HepG2 (cell line): ENCODE results near the gene TM9SF4. TPM values are rescaled to one million over a fixed set of nuclear protein-coding genes. Genes with fewer than 3 reads are reported as not detected.

Source experiments
- ATAC-seq: fragments of 200-7000 bp; cut with Tn5 transposase; 3 replicates; pipeline ENCODE4 v1.9.1; 2020; ENCODE audit warnings: mild to moderate bottlenecking, moderate library complexity
- BruUV-seq: library from RNA; stranded (reverse); fragments of 400-500 nt; replicated peaks from 2 replicates; lab custom pipeline; 2021; lab: Mats Ljungman, UMichigan
- CTCF ChIA-PET: fragments of 300-600 bp; formaldehyde crosslinking; extraction: SDS; loops from one replicate; lab custom pipeline; 2021; ENCODE audit warnings: low total read pairs, inconsistent platforms, low intra/inter-chr PET ratio; lab: Yijun Ruan, JAX
- POLR2A ChIA-PET: fragments of 350-600 bp; sonication (Branson Sonifier 250); formaldehyde crosslinking; loops from one replicate; lab custom pipeline; 2020; ENCODE audit warnings: antibody characterized with exemption, inconsistent platforms; lab: Yijun Ruan, JAX
- DNase-seq: peaks from one replicate; pipeline ENCODE4 v3.0.0-alpha.2; 2015; ENCODE audit warnings: low spot score
- FAIRE-seq: peaks from 3 replicates; lab custom pipeline; 2011; peaks lifted over from hg19 to GRCh38; lab: Jason Lieb, UNC
- H2AFZ ChIP-seq: one replicate; pipeline ENCODE4 v1.6.1; 2011; ENCODE audit warnings: low read length, inconsistent platforms
- H3K27ac ChIP-seq: fragments of 300-600 bp; 3 replicates; pipeline ENCODE4 v1.8.0; 2011; ENCODE audit warnings: mixed run types, mild to moderate bottlenecking, mixed read lengths, low read length, inconsistent platforms; ENCODE audit not compliant: insufficient read depth; ENCODE audit errors: extremely low read length
- H3K27me3 ChIP-seq, 2 experiments: fragments of 200-600 bp in 1 of 2; 2 replicates in 1 of 2; 3 replicates in 1 of 2; pipeline versions ENCODE4 v1.6.0 to v1.8.0; 2011; ENCODE audit warnings: low read length in 2 of 2, mild to moderate bottlenecking in 2 of 2, moderate library complexity in 2 of 2, inconsistent platforms in 1 of 2; ENCODE audit not compliant: insufficient read depth in 2 of 2, control insufficient read depth in 1 of 2
- H3K36me3 ChIP-seq, 2 experiments: fragments of 200-600 bp in 1 of 2; replicated peaks in 1 of 2; 2 replicates in 1 of 2; 3 replicates in 1 of 2; pipeline versions ENCODE4 v1.5.1 to v1.8.0; 2011; ENCODE audit warnings: low read length in 2 of 2, inconsistent platforms in 1 of 2; ENCODE audit not compliant: insufficient read depth in 2 of 2, control insufficient read depth in 1 of 2
- H3K4me1 ChIP-seq: 2 replicates; pipeline ENCODE4 v1.5.1; 2012; ENCODE audit warnings: low read length, inconsistent platforms; ENCODE audit not compliant: insufficient read depth
- H3K4me2 ChIP-seq: 2 replicates; pipeline ENCODE4 v1.6.0; 2011; ENCODE audit warnings: low read depth, low read length, inconsistent platforms
- H3K4me3 ChIP-seq, 3 experiments: fragments of 200-600 bp in 1 of 3; sonication (generic), shearing (Covaris generic) in 1 of 3; replicated peaks in 1 of 3; 2 replicates each; pipeline ENCODE4 v1.5.1; 2011 to 2016; ENCODE audit warnings: low read length in 3 of 3, inconsistent platforms in 2 of 3, low read depth in 2 of 3, mild to moderate bottlenecking in 2 of 3, control low read depth in 1 of 3, mixed read lengths in 1 of 3; ENCODE audit not compliant: insufficient read depth in 1 of 3
- H3K79me2 ChIP-seq: one replicate; pipeline ENCODE4 v1.6.1; 2011; ENCODE audit warnings: low read length, inconsistent platforms; ENCODE audit not compliant: insufficient read depth
- H3K9ac ChIP-seq: 2 replicates; pipeline ENCODE4 v1.6.0; 2011; ENCODE audit warnings: mild to moderate bottlenecking, low read depth, low read length, inconsistent platforms; ENCODE audit not compliant: insufficient read depth
- H3K9me3 ChIP-seq: 2 replicates; pipeline ENCODE4 v1.5.1; 2012; ENCODE audit warnings: mild to moderate bottlenecking, low read length
- H4K20me1 ChIP-seq: 2 replicates; pipeline ENCODE4 v1.6.0; 2011; ENCODE audit warnings: inconsistent platforms, mild to moderate bottlenecking, low read length, moderate library complexity; ENCODE audit not compliant: insufficient read depth
- FLYWCH1 ChIP-seq: sonication (generic); formaldehyde crosslinking; IDR thresholded peaks from 2 replicates; pipeline ENCODE4 v1.8.1; 2023; ENCODE audit warnings: mild to moderate bottlenecking, missing genetic modification reagents
- HES4 ChIP-seq: sonication (generic); formaldehyde crosslinking; IDR thresholded peaks from 2 replicates; pipeline ENCODE4 v1.9.0; 2021; ENCODE audit warnings: mild to moderate bottlenecking, missing genetic modification reagents, borderline replicate concordance
- IRX3 ChIP-seq: sonication (generic); formaldehyde crosslinking; IDR thresholded peaks from 2 replicates; pipeline ENCODE4 v1.8.1; 2023; ENCODE audit warnings: mild to moderate bottlenecking, low read depth, missing genetic modification reagents, borderline replicate concordance
- KDM2A ChIP-seq: sonication (generic); formaldehyde crosslinking; IDR thresholded peaks from 2 replicates; pipeline ENCODE4 v1.4.0; 2020; ENCODE audit warnings: low read depth, missing genetic modification reagents, borderline replicate concordance
- KDM4B ChIP-seq: sonication (generic); formaldehyde crosslinking; IDR thresholded peaks from 2 replicates; pipeline ENCODE4 v1.4.0; 2020; ENCODE audit warnings: missing genetic modification reagents
- PHF8 ChIP-seq: sonication (generic); formaldehyde crosslinking; IDR thresholded peaks from 2 replicates; pipeline ENCODE4 v1.5.0; 2020; ENCODE audit warnings: missing genetic modification reagents
- POLR2G ChIP-seq: fragments of 200-400 bp; formaldehyde crosslinking; IDR thresholded peaks from 2 replicates; pipeline ENCODE4 v1.6.1; 2018; ENCODE audit warnings: mild to moderate bottlenecking, low read depth, low read length, moderate library complexity
- WGBS: methylation state at CpG from one replicate; pipeline ENCODE4 v1.1.6; 2017; ENCODE audit warnings: low lambda C conversion rate; 5-methylcytosine and 5-hydroxymethylcytosine counted together
- in situ Hi-C: cut with HindIII; loops from 2 replicates; pipeline ENCODE4 v1.10.0; 2017; ENCODE audit warnings: low pct_unique_long_range_greater_than_20kb; ENCODE audit not compliant: extremely low pct_ligation_motif_present
- intact Hi-C: fragments of 100-400 bp; cut with micrococcal nuclease; formaldehyde crosslinking; loops from one replicate; pipeline ENCODE4 v1.10.0; 2022; ENCODE audit not compliant: unreplicated experiment
- polyA plus RNA-seq, 8 experiments: library from polyadenylated mRNA; depleted of rRNA in 3 of 8; stranded (reverse) in 7 of 8; unstranded in 1 of 8; fragments of >200 nt; fragmentation: Illumina TruSeq in 4 of 8; extraction: Trizol in 4 of 8; gene quantifications; 2 replicates each; pipeline versions ENCODE4 v1.2.1 to v1.2.3, GENCODE V29; 2011 to 2016; ENCODE audit warnings: low read depth in 4 of 8, missing spikeins in 1 of 8, mixed read lengths in 1 of 8; ENCODE audit not compliant: insufficient read depth in 1 of 8
- total RNA-seq, 5 experiments: library from RNA; depleted of rRNA; stranded (reverse); fragments of >200 nt; fragmentation: Illumina TruSeq; extraction: Trizol; gene quantifications; 2 replicates each; pipeline ENCODE4 v1.2.3, GENCODE V29; 2016; ENCODE audit warnings: low read depth in 1 of 5
- TF ChIP-seq, protein P1 (sequence below): sonication (generic); formaldehyde crosslinking; IDR thresholded peaks from 2 replicates; pipeline ENCODE4 v1.9.0; 2021; ENCODE audit warnings: missing genetic modification reagents, borderline replicate concordance
- TF ChIP-seq, protein P2 (sequence below): sonication (generic); formaldehyde crosslinking; IDR thresholded peaks from 2 replicates; pipeline ENCODE4 v1.4.0; 2020; ENCODE audit warnings: missing genetic modification reagents
- TF ChIP-seq, protein P3 (sequence below): sonication (generic); formaldehyde crosslinking; IDR thresholded peaks from 2 replicates; pipeline ENCODE4 v1.8.0; 2023; ENCODE audit warnings: mild to moderate bottlenecking, missing genetic modification reagents

The TM9SF4 gene
- total and polyA plus RNA-seq, 2 of the 13 experiments (the other 11 are each of a cell fraction or from before 2014, with no cell fraction given), result 53.5 to 171 TPM

DNA sequence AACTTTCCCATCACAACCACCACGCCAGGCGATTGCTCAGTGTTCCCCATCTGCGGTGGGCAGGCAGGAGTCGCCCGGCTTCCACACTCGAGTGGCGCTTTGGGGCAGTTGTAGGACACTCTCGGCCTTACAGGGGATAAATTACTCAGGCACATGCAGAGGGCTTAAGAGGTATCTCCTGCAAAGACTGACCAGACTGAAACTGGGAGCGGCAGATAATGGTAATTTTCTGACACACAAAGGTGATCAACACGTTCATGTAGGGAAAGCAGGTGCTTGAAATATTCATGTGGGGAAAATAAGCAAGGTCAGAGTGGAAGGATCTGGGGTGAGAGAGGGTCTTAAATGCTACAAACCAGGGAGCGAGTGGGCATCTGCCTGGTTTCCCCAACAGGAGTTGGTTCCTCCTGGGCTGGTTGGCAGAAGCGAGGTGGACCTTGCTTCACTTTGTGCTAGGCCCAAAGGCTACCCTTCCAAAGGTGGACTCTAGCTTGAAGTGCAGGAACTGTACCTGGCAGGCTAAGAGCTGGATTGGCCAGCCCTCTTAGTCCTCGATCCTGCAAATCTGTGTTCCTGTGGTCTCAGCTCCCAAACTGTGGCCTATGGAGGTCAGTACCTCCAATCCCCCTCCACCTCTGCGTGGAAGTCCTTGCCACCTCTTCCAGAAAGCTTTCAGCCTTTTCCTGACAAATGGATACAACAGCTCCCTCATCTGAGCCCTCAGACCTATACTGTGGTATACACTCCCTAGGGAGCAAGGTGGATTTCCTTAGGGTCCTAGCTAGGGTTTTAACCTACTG lies 81.3 kb downstream of the TM9SF4 start (continued):
- TF ChIP-seq, protein P1, sequence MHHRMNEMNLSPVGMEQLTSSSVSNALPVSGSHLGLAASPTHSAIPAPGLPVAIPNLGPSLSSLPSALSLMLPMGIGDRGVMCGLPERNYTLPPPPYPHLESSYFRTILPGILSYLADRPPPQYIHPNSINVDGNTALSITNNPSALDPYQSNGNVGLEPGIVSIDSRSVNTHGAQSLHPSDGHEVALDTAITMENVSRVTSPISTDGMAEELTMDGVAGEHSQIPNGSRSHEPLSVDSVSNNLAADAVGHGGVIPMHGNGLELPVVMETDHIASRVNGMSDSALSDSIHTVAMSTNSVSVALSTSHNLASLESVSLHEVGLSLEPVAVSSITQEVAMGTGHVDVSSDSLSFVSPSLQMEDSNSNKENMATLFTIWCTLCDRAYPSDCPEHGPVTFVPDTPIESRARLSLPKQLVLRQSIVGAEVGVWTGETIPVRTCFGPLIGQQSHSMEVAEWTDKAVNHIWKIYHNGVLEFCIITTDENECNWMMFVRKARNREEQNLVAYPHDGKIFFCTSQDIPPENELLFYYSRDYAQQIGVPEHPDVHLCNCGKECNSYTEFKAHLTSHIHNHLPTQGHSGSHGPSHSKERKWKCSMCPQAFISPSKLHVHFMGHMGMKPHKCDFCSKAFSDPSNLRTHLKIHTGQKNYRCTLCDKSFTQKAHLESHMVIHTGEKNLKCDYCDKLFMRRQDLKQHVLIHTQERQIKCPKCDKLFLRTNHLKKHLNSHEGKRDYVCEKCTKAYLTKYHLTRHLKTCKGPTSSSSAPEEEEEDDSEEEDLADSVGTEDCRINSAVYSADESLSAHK (CRISPR knock-in tag), result no peak

DNA sequence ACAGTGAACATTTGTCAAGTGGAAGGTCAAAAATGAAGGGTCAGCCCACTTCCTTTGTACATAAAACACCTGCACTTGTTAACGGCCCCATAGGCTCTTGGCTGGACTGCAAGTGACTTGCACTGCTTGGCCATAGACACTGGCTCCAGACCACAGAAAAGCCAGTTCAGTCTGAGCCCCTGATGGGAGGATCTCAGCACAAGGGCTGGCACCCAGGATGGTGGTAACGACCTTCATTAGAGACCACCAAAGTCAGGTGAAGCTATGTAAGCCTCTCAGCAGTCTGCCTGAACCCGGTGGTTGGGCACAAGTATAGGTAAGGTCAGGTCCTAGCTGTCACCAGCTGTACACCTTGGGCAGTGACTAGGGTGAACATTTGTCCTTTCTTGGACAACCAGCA lies 81.9 kb downstream of the TM9SF4 start:
- Histone ChIP-seq H3K27me3 (no peaks in the 10 kb centered on the region), H3K4me2 (no peak overlapping the region), H3K36me3 (peaks cover 23 to 33% of the 10 kb centered on the region in 2 experiments), H4K20me1 (peaks cover 6% of the 10 kb centered on the region; the same call in 1 of the 2 replicates), H3K79me2 (no peaks in the 10 kb centered on the region), H3K27ac (no peak overlapping the region), H3K4me1 (peaks cover 22% of the 10 kb centered on the region), H3K9ac (no peak overlapping the region), H3K9me3 (no peaks in the 10 kb centered on the region), H2AFZ (no peak overlapping the region), H3K4me3 (no peak overlapping the region)
- ChIA-PET CTCF (no interaction called here), POLR2A (interaction anchor here (0.5 to 1.8 kb wide), 4 partner anchors 8 to 60 kb away, joined by 3 to 8 read pairs (median 3); no protein-coding TSS in a partner anchor)
- in situ Hi-C loops, result no loop called here
- no TSS peak for BruUV-seq
- intact Hi-C loops, result no loop called here
- DNase-seq (no peak), FAIRE-seq (no peak), ATAC-seq (peak; percentile 1; the same call in 1 of the 3 replicates)
- WGBS, result 93% methylated on average over 3 of the region's 3 CpGs
- TF ChIP-seq, protein P2, sequence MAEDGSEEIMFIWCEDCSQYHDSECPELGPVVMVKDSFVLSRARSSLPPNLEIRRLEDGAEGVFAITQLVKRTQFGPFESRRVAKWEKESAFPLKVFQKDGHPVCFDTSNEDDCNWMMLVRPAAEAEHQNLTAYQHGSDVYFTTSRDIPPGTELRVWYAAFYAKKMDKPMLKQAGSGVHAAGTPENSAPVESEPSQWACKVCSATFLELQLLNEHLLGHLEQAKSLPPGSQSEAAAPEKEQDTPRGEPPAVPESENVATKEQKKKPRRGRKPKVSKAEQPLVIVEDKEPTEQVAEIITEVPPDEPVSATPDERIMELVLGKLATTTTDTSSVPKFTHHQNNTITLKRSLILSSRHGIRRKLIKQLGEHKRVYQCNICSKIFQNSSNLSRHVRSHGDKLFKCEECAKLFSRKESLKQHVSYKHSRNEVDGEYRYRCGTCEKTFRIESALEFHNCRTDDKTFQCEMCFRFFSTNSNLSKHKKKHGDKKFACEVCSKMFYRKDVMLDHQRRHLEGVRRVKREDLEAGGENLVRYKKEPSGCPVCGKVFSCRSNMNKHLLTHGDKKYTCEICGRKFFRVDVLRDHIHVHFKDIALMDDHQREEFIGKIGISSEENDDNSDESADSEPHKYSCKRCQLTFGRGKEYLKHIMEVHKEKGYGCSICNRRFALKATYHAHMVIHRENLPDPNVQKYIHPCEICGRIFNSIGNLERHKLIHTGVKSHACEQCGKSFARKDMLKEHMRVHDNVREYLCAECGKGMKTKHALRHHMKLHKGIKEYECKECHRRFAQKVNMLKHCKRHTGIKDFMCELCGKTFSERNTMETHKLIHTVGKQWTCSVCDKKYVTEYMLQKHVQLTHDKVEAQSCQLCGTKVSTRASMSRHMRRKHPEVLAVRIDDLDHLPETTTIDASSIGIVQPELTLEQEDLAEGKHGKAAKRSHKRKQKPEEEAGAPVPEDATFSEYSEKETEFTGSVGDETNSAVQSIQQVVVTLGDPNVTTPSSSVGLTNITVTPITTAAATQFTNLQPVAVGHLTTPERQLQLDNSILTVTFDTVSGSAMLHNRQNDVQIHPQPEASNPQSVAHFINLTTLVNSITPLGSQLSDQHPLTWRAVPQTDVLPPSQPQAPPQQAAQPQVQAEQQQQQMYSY (CRISPR knock-in tag), result no peak
- TF ChIP-seq HES4 (CRISPR knock-in tag) (0 out of 2 replicates have a peak, but pooled peaks have one; percentile 48), KDM2A (CRISPR knock-in tag) (peak; percentile 50; the same call in 1 of the 2 replicates), KDM4B (0 out of 2 replicates have a peak, but pooled peaks have one; percentile 15), POLR2G (peak; percentile 62), FLYWCH1 (no peak), IRX3 (CRISPR knock-in tag) (0 out of 2 replicates have a peak, but pooled peaks have one; percentile 35), PHF8 (CRISPR knock-in tag) (peak; percentile 29; the same call in 1 of the 2 replicates)
- TF ChIP-seq, protein P3, sequence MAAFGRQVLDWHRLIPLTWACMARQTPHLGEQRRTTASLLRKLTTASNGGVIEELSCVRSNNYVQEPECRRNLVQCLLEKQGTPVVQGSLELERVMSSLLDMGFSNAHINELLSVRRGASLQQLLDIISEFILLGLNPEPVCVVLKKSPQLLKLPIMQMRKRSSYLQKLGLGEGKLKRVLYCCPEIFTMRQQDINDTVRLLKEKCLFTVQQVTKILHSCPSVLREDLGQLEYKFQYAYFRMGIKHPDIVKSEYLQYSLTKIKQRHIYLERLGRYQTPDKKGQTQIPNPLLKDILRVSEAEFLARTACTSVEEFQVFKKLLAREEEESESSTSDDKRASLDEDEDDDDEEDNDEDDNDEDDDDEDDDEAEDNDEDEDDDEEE (CRISPR knock-in tag), result 0 out of 2 replicates have a peak, but pooled peaks have one; percentile 28
